GM19193 (cell line): ENCODE measurements around the gene C16orf82.

Experiments used
- POLR2A ChIP-seq: IDR thresholded peaks from 4 replicates; pipeline ENCODE4 v1.6.1; 2011; ENCODE audit not compliant: insufficient read depth, insufficient read length; ENCODE audit errors: extremely low read depth

Gene C16orf82

DNA sequence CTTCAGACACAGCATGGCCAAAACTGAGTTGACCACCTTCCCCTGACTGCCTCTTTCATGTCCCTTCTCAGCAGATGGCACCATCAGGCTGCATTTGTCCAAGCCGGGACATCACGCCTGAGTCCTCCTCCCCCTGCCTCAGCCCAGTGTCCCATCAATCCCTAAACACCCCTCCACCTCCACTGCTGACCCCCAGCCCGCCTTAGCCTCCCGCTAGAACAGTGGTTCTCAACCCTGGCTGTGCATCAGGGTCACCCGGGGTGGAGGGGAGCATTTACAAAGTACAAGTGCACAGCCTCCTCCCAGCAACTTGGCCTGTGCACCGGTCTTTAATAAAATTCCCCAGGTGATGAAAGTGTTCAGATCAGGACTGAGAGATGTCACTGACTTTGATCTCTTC is 4.0 kb downstream of the C16orf82 start:
- no peak for TF ChIP-seq POLR2A

DNA sequence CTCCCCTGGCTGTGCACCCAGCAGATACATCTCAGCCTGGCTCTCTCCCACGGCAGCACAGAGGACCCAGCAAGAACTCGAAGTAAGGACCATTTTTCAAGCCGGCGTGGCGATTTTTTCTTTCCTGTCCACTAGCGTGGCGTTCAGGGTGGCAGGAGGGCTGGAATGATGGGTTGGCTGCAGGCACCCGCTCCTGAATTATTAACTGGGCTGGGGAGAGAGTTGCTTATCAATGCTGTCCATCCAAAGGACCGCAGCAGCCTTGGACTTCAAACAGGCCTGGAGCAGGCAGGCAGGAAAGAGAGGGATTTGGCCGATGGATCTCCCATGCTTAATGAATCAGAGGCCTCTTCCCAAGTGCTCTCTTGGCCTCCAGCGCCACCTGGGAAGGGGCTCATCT is 7.0 kb downstream of the C16orf82 start:
- TF ChIP-seq POLR2A, result no peak

DNA sequence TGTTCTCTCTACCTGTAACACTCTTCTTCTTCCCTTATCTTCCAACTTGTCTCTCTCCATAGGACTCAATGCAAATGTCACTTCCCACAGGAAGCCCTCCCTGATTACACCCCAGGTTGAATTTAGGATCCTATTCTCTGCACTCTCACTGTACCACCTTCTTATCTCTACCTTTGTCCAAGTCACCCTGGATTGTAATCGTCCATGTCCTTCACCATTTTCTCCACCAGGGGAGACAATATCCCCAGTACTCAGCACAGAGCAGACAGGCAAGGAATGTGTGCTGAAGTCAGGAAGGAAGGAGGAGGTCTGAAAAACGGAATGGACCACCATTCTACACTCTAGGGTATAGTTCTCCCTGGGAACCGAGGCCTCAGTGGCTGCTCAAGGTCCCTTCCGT is 14.2 kb downstream of the C16orf82 start:
- no peak for TF ChIP-seq POLR2A

DNA sequence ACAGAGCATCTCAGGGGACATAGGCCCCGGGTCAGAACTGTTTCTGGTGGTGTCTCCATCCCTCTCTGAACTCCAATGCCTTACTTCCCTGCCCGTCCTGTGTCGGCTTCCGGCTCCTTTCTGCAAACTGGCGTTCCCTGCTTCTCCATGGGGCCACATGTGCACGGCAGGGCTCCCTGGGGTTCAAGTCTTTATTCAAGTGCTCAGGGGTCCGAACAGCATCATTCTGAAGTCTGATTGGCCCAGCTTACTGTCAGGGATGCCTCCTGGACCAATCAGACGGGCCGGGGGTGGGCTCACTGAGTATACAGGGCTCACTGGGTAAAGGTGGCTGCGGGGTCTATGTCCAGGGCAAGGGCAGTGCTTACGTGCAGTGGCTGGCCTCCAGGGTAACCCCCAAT is 17.1 kb downstream of the C16orf82 start:
- TF ChIP-seq POLR2A, result no peak

DNA sequence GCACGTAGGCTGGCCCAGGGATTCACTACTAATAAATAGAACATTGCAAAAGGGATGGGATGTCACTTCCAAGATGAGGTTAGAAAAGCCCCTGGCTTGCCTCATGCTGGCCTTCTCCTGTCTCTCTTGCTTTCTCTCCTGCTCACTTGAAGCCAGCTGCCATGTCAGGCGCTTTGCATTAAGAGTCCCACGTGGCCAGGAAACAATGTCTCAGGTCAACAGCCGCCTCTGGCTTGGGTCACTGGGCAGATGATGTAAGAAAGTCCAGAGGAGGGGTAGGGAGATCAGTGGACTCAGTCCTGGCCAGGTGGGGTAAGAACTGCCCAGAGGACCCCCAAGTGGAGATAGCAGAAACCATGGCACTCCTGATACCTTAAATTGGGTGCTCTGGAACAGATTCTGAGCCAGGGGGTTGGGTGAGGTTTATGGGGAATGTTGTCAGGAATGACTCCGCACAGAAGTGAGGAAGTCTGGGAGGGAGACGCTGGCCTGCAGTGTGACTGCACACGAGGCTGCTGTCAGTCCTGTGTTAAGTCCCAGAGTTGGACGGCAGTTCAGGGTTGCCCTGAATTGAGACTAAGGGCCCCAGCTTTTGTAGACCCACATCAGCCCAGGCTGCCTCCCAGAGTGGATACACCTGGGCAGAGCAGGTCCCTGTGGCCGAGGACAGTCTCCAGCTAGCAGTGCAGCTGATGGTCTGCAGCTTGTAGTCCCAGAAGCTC is 17.7 kb downstream of the C16orf82 start:
- no peak for TF ChIP-seq POLR2A

DNA sequence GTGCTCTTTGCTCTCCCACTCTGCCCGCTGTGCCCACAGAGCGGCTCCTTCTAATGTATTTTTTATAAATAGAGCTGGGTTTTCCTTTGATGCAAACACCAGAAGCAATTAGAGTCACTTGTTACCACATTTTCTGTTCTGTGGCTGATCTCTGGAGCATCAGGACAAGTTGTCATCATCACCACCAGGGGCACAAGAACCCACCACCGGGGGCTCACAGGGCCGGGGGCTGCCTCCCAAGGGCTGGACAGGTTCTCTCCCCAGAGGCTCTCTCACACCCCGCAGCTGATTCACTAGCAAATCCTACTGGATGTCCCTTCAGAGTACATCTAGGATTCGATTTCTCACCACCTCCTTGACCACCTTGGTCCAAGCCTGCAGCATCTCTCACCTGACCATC is 18.5 kb downstream of the C16orf82 start:
- no peak for TF ChIP-seq POLR2A

DNA sequence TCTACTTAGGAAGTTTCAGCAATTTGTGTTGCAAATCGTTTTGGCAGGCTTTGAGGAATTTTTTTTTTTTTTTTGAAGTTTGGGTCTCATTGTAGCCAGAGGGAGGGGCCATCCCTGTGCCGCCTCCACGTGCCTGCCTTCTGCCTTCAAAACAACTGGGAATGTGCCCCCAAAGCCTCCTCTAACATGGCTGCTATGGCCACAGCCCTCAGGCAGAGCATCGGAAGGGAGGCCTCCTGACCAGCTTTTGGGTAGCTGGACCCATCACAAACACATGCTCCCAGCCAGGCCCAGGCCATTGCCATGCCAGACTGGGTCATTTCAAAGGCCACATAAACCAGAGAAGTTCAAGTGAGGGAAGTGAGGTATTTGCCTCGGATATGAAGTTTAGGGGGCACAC is 21.5 kb downstream of the C16orf82 start:
- TF ChIP-seq POLR2A, result no peak

DNA sequence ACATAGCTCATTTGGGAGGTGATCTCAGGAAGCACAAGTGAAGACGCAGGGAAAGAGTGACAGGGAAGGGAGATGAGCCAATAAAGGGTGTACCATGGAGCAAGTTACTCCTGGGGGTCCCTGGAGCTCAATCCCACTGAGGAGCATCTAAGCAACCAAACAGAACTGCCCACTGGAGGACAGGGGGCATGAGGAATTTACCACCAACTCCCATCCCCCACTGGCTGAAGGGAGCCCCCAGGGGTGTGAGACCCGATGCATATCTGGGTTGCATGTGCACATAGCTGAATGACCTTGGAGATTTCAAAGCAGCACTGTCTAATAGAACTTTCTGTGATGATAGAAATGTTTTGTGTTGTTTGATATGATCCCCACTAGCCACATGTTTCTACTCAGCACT is 29.6 kb downstream of the C16orf82 start:
- no peak for TF ChIP-seq POLR2A

DNA sequence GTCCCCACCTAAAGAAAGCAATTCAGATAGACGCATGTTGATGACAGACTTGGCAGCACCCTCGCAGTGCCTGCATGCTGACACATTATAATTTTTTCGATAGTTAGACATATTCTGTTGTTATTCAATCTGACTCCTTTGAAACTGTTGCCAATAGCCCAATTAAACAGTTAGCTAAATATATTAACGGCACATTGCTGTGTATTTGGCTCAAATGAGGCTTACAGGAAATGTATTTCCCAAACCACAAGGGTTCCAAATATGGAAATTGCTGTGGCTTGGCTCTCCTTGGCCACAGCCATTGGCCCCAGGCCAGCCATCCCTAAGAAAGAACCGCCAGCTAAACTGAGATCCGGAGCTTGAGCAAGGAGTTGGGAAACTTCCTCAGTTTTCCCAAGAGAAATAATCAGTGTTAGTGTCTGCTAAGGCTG is 31.1 kb downstream of the C16orf82 start:
- no peak for TF ChIP-seq POLR2A

DNA sequence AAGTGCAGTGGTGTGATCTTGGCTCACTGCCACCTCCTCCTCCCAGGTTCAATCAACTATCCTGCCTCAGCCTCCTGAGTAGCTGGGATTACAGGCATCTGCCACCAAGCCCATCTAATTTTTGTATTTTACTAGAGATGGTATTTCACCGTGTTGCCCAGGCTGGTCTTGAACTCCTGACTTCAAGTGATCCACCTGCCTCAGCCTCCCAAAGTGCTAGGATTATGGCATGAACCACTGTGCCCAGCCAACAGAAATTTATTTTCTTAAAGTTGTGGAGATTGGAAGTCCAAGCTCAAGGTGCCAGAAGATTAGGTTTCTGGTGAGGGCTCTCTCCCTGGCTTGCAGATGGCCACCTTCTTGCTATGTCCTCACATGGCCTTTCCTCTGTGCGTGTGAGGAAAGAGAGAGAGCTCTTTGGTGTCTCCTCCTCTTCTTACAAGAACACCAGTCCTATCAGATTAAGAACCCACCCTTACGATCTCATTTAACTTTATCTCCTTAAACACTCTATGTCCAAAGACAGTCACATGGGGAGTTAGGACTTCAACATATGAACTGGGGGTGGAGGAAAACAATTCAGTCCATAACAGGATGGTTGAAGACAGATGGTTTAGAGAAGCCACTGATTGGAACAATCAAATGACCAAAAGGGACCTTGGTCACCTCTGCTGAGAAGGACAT is 31.8 kb downstream of the C16orf82 start:
- TF ChIP-seq POLR2A, result no peak

DNA sequence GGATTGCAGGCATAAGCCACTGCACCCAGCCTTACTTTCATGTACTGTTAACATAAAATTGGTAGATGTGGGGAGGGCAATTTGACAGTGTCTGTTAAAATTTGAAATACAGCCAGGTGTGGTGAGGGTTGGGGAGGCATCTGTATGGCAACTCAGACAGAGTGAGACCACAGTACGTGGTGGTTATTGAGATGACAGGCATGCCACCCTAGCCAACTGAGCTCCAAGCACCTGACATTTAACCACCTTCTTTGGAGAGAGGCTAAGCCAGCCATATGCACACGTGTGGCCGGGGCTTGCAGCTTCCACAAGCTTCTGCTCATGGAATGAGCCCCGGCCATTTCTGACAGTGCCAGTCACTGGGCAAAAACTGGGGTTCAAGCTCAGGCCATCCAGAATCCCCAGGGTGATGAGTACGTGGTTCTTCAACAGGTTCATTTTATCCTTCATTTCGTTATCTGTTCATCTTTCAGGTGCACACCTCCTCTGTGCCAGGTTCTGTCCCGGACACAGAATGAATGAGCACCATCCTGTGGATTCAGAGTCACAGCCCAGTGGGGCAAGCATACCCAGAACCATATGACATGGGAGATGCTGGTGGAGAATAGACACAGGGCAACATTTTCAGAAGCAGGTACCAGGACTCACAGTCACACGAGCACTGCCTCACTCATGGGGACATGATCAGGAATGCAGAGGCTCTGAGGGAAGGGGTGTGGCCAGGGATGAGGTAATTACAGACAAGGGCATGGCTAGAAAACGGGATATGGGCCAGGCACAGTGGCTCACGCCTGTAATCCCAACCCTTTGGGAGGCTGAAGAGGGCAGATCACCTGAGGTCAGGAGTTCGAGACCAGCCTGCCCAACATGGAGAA is 36.2 kb downstream of the C16orf82 start:
- TF ChIP-seq POLR2A, result no peak

DNA sequence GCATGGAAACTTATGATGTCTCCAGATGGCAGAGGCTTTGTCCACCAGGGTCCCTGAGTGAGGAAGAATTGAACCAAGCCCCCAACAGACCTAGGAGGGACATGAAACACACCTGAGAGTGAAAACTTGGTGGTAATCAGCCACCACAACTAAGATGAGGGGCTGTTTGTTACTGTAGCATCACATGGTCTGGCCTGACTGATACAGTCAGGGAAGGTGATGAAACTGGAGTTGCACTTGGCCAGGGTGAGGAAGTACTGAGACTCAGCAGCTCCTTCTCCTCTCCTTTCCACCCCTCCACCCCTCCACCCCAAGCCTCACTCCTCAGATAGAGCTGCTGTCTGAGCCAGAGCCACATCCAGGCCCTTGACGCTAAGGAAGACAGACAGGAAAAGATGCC is 37.2 kb downstream of the C16orf82 start:
- no peak for TF ChIP-seq POLR2A

DNA sequence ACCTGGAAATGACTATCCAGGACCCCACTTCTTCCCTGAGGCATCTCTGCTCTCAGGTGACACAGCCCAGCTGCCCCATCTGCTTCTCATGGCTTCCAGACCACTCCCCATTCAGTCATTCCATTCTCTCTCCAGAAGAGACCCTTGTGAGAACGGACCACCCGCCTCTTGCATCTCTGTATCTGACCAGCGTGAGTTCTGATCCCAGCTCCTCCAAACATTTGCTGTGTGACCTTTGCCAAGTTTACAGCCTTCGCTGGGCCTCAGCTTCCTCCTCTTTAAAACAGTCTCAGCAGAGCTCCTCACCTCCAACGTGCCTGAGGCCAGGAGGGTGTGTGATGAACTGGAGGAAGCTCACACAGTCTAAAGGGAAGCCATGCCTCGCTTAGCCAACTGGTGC is 39.6 kb downstream of the C16orf82 start:
- TF ChIP-seq POLR2A, result no peak

DNA sequence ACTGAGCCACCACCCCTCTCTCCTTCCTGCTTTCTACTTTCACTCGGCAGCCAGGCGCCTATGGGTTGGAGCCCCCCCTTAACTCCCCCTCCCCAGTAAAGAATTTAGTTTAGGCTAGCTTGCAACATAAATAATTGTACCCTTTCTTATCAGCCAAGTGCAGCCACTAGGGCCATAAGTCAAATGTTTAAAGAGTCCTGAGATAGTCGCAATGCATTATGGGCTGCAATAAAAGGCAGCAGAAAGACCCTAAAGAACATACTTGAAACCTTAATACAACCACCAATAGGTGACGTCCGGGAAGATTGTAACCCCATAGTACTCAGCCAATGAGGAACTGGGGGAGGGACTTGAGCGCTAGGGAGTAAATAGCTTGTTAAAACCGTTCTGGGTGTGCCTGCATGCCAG is 40.5 kb downstream of the C16orf82 start:
- no peak for TF ChIP-seq POLR2A

DNA sequence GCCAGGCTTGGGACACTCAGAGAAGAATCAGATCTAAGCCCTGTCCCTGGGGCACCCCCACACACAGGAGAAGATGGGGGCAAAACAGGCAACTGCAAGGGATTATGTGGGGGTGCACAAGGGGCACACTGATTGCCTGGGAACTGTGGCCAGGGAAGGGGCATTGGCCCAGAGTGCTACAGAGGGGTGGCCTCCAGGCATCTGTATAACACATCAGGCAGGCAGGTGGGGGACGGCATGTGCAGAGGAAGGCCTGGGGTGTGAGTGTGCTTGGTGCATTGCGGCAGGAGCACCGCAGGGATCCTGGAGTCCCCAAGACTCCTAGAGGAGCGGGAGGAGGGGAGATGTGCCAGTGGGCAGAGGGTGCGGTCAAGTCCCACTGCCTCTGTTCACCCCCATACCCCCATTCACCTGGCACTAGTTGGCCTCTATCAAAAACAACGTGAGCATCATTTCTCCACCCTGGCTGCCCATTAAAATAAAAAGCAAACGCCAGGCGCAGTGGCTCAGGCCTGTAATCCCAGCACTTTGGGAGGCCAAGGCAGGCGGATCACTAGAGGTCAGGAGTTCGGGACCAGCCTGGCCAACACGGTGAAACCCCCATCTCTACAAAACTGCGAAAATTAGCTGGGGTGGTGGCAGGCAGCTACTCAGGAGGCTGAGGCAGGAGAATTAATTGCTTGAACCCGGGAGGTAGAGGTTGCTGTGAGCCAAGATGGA is 41.5 kb downstream of the C16orf82 start:
- TF ChIP-seq POLR2A, result no peak
